GM12878 (cell line): ENCODE results near the gene MZT2A.
"Not testable (repeated sequence)": the region's sequence is repeated elsewhere in the genome, so short reads cannot be mapped to it uniquely, and the experiment has no call there.

Source experiments
- CREM ChIP-seq: IDR thresholded peaks from 2 replicates; pipeline ENCODE4 v1.6.1; 2014; ENCODE audit warnings: antibody characterized with exemption, low read depth
- GABPA ChIP-seq: IDR thresholded peaks from 2 replicates; pipeline ENCODE4 v1.6.1; 2014; ENCODE audit warnings: antibody characterized with exemption, low read depth, mild to moderate bottlenecking, inconsistent platforms
- MEF2A ChIP-seq: IDR thresholded peaks from 2 replicates; pipeline ENCODE4 v1.6.1; 2011; ENCODE audit warnings: low read depth, mild to moderate bottlenecking, low read length, moderate library complexity; ENCODE audit not compliant: insufficient read depth
- MYC ChIP-seq: IDR thresholded peaks from 2 replicates; pipeline ENCODE4 v1.6.1; 2011; ENCODE audit warnings: mild to moderate bottlenecking, low read length, moderate library complexity, inconsistent platforms; ENCODE audit not compliant: insufficient read depth, insufficient replicate concordance, insufficient read length, severe bottlenecking
- NFYB ChIP-seq: IDR thresholded peaks from 2 replicates; pipeline ENCODE4 v1.6.1; 2011; ENCODE audit warnings: low read depth, mild to moderate bottlenecking, low read length, improper control_type of control experiment, moderate library complexity; ENCODE audit not compliant: insufficient read depth
- POU2F2 ChIP-seq: IDR thresholded peaks from 3 replicates; pipeline ENCODE4 v1.6.1; 2011; ENCODE audit warnings: low read depth, mild to moderate bottlenecking, low read length, borderline replicate concordance
- SMC3 ChIP-seq: IDR thresholded peaks from 2 replicates; pipeline ENCODE4 v1.6.1; 2011; ENCODE audit warnings: low read length, improper control_type of control experiment, borderline replicate concordance
- TF ChIP-seq, protein P1 (sequence below), 3 experiments: IDR thresholded peaks in 2 of 3; conservative IDR thresholded peaks in 1 of 3; 2 replicates each; pipeline ENCODE4 v1.5.1; 2011; ENCODE audit warnings: low read depth in 3 of 3, low read length in 3 of 3, mild to moderate bottlenecking in 3 of 3, control low read depth in 2 of 3, moderate library complexity in 2 of 3, inconsistent platforms in 1 of 3, mixed read lengths in 1 of 3; ENCODE audit not compliant: control insufficient read depth in 2 of 3, insufficient read depth in 1 of 3; ENCODE audit errors: extremely low read depth in 1 of 3
- TF ChIP-seq, protein P2 (sequence below): IDR thresholded peaks from 2 replicates; pipeline ENCODE4 v1.6.1; 2012; ENCODE audit warnings: low read depth, low read length, improper control_type of control experiment

DNA sequence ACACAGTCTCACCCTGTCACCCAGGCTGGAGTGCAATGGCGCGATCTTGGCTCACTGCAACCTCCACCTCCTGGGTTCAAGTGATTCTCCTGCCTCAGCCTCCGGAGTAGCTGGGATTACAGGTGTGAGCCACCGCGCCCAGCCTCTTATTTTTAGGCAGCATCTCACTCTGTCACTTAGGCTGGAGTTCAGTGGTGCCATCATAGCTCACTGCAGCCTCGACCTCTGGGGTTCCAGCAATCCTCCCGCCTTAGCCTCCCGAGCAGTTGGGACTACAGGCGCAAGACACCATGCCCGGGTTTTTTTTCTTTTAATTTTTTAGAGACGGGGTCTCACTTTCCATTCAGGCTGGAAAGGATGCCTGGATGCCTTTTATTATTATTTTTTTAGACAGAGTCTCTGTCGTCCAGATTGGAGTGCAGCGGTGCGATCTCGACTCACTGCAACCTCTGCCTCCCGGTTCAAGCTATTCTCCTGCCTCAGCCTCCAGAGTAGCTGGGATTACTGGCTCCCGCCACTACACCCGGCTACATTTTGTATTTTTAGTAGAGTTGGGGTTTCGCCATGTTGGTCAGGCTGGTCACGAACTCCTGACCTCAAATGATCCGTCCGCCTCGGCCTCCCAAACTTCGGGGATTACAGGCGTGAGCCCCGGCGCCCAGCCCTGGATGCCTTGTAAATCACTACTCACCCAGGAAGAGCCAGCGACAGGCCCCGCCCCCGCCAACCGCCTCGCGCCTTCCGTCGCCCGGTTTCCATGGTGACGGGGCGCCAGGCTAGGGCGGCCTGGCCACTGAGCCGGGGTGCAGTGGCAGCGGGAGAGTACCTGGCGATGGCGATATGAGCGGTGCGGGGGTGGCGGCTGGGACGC is 35.2 kb upstream of the MZT2A start, which contains the start of gene CCDC74A:
- not testable (repeated sequence) for TF ChIP-seq POU2F2, CREM, MYC, GABPA, MEF2A, SMC3, NFYB
- TF ChIP-seq, protein P1, sequence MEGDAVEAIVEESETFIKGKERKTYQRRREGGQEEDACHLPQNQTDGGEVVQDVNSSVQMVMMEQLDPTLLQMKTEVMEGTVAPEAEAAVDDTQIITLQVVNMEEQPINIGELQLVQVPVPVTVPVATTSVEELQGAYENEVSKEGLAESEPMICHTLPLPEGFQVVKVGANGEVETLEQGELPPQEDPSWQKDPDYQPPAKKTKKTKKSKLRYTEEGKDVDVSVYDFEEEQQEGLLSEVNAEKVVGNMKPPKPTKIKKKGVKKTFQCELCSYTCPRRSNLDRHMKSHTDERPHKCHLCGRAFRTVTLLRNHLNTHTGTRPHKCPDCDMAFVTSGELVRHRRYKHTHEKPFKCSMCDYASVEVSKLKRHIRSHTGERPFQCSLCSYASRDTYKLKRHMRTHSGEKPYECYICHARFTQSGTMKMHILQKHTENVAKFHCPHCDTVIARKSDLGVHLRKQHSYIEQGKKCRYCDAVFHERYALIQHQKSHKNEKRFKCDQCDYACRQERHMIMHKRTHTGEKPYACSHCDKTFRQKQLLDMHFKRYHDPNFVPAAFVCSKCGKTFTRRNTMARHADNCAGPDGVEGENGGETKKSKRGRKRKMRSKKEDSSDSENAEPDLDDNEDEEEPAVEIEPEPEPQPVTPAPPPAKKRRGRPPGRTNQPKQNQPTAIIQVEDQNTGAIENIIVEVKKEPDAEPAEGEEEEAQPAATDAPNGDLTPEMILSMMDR (IDR thresholded peaks at IDR 0.05 in 2 of 3, conservative IDR thresholded peaks at IDR 0.05 in 1 of 3; ENCODE audit: control insufficient read depth in 2 of 3, extremely low read depth in 1 of 3, insufficient read depth in 1 of 3, low read depth in 3 of 3, low read length in 3 of 3), result not testable (repeated sequence)
- TF ChIP-seq, protein P2, sequence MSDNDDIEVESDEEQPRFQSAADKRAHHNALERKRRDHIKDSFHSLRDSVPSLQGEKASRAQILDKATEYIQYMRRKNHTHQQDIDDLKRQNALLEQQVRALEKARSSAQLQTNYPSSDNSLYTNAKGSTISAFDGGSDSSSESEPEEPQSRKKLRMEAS, result not testable (repeated sequence)
